ENCODE measurements around the gene NOSIP.

- TF ChIP-seq, protein P1, sequence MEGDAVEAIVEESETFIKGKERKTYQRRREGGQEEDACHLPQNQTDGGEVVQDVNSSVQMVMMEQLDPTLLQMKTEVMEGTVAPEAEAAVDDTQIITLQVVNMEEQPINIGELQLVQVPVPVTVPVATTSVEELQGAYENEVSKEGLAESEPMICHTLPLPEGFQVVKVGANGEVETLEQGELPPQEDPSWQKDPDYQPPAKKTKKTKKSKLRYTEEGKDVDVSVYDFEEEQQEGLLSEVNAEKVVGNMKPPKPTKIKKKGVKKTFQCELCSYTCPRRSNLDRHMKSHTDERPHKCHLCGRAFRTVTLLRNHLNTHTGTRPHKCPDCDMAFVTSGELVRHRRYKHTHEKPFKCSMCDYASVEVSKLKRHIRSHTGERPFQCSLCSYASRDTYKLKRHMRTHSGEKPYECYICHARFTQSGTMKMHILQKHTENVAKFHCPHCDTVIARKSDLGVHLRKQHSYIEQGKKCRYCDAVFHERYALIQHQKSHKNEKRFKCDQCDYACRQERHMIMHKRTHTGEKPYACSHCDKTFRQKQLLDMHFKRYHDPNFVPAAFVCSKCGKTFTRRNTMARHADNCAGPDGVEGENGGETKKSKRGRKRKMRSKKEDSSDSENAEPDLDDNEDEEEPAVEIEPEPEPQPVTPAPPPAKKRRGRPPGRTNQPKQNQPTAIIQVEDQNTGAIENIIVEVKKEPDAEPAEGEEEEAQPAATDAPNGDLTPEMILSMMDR (IDR thresholded peaks at IDR 0.05; ENCODE audit: insufficient read depth, low read depth, low read length): no peak
- TF ChIP-seq EZH2 (IDR thresholded peaks at IDR 0.05; ENCODE audit: insufficient read depth, low read length): no peak
Measured at GRCh38 chr19:49594993-49595818, 14.8 kb upstream of the NOSIP start.

Measured in astrocyte (in vitro differentiated cells and primary cell).